Left renal cortex interstitium (tissue), 4 donors: ENCODE data around the gene SSR4. TPM values are rescaled to one million over a fixed set of nuclear protein-coding genes. Genes with fewer than 3 reads are reported as not detected.

Source experiments
- DNase-seq, 4 donors: peaks; one replicate each; pipeline ENCODE4 v3.0.0-alpha.2; 2013; ENCODE audit warnings: low read depth in 4 of 4, low spot score in 2 of 4, missing footprints in 1 of 4
- polyA plus RNA-seq, 4 donors: library from polyadenylated mRNA; unstranded; fragments of 120-200 nt; gene quantifications; one replicate each; pipeline ENCODE4 v1.2.1, GENCODE V29; 2013; ENCODE audit not compliant: insufficient read length in 4 of 4

Gene SSR4
- polyA plus RNA-seq, 4 donors, result 145 to 197 (median 152) TPM

- no peak for DNase-seq
These were observed 13.6 kb upstream of the SSR4 start, which contains the start of gene SRPK3 for GRCh38 chrX:153780678-153781427. Gene SRPK3 (plus strand): TSS chrX:153781041. CDS start chrX:153781087, 46 bp downstream.

- DNase-seq, result no peak
These were observed 12.9 kb upstream of the SSR4 start for GRCh38 chrX:153781428-153782047.

- no peak for DNase-seq
These were observed 12.2 kb upstream of the SSR4 start for GRCh38 chrX:153782313-153782712.

GRCh38 chrX:153782871-153783270 lies 11.6 kb upstream of the SSR4 start:
- no peak for DNase-seq

- no peak for DNase-seq
These were observed 11.0 kb upstream of the SSR4 start for GRCh38 chrX:153783378-153784013.

- DNase-seq, result no peak
These were observed 10.0 kb upstream of the SSR4 start for GRCh38 chrX:153784325-153784967.

GRCh38 chrX:153786669-153787068 lies 7.8 kb upstream of the SSR4 start:
- no peak for DNase-seq

- DNase-seq, result no peak
These were observed 4.8 kb upstream of the SSR4 start for GRCh38 chrX:153789654-153790053.

- DNase-seq, result no peak
These were observed 3.2 kb upstream of the SSR4 start for GRCh38 chrX:153791104-153791852.

- DNase-seq, result no peak
These were observed 2.1 kb upstream of the SSR4 start for GRCh38 chrX:153792368-153792767.

GRCh38 chrX:153793291-153793690 lies 1.2 kb upstream of the SSR4 start:
- no peak for DNase-seq

- no peak for DNase-seq
These were observed 689 bp downstream of the SSR4 start for GRCh38 chrX:153794897-153795816.

- DNase-seq, result no peak
These were observed 3.0 kb downstream of the SSR4 start for GRCh38 chrX:153797415-153798015.

- DNase-seq, result no peak
These were observed 4.9 kb downstream of the SSR4 start for GRCh38 chrX:153799326-153799725.

- no peak for DNase-seq
These were observed 5.8 kb downstream of the SSR4 start for GRCh38 chrX:153800177-153800722.

- DNase-seq, result no peak
These were observed 6.3 kb downstream of the SSR4 start for GRCh38 chrX:153800746-153801145.

- DNase-seq, result no peak
These were observed 7.2 kb downstream of the SSR4 start for GRCh38 chrX:153801669-153802068.

GRCh38 chrX:153802513-153803045 lies 8.1 kb downstream of the SSR4 start:
- DNase-seq, result no peak
